HEK293 (cell line): ENCODE measurements around the gene GBF1.

Experiments
- CTCF ChIA-PET: fragments of 350-600 bp; formaldehyde crosslinking; extraction: SDS; loops from one replicate; lab custom pipeline; 2021; ENCODE audit warnings: antibody characterized with exemption; lab: Yijun Ruan, JAX
- POLR2A ChIA-PET: fragments of 300-600 bp; formaldehyde crosslinking; extraction: SDS; loops from one replicate; lab custom pipeline; 2020; ENCODE audit warnings: antibody characterized with exemption, inconsistent platforms; lab: Yijun Ruan, JAX
- H3K27ac ChIP-seq: fragments of 200-500 bp; sonication (Bioruptor generic); 2 replicates; pipeline ENCODE4 v1.5.1; 2014; ENCODE audit warnings: low read depth, low read length, control low read depth, inconsistent platforms; ENCODE audit errors: extremely low read depth
- H3K36me3 ChIP-seq, 2 experiments: fragments of 200-500 bp in 1 of 2; sonication (Bioruptor generic) in 1 of 2; 1 replicate in 1 of 2; 2 replicates in 1 of 2; pipeline ENCODE4 v1.5.1; 2014 to 2017; ENCODE audit warnings: inconsistent platforms in 2 of 2, low read length in 2 of 2; ENCODE audit not compliant: control insufficient read depth in 2 of 2, insufficient read depth in 1 of 2
- H3K4me1 ChIP-seq: fragments of 200-500 bp; sonication (Bioruptor generic); 2 replicates; pipeline ENCODE4 v1.5.1; 2014; ENCODE audit warnings: mild to moderate bottlenecking, low read length, inconsistent platforms; ENCODE audit not compliant: control insufficient read depth, insufficient read depth
- H3K4me3 ChIP-seq: 2 replicates; pipeline ENCODE4 v1.5.1; 2011; ENCODE audit warnings: low read depth, mild to moderate bottlenecking, control low read depth, low read length, moderate library complexity
- H3K9me3 ChIP-seq: fragments of 200-500 bp; sonication (Bioruptor generic); 2 replicates; pipeline ENCODE4 v1.5.1; 2014; ENCODE audit warnings: low read depth, low read length, inconsistent platforms; ENCODE audit not compliant: control insufficient read depth, insufficient read depth
- BCL11B ChIP-seq: fragments of 450-650 bp; formaldehyde crosslinking; IDR thresholded peaks from 2 replicates; pipeline ENCODE4 v1.5.1; 2016; ENCODE audit warnings: low read depth, missing biosample characterization, missing genetic modification characterization
- EGR2 ChIP-seq: fragments of 450-650 bp; formaldehyde crosslinking; IDR thresholded peaks from 2 replicates; pipeline ENCODE4 v1.5.1; 2016; ENCODE audit warnings: low read depth, missing biosample characterization, missing genetic modification characterization
- GFI1B ChIP-seq: fragments of 450-650 bp; formaldehyde crosslinking; IDR thresholded peaks from 2 replicates; pipeline ENCODE4 v1.5.1; 2016; ENCODE audit warnings: missing biosample characterization, missing genetic modification characterization
- ZFHX2 ChIP-seq: fragments of 450-650 bp; formaldehyde crosslinking; conservative IDR thresholded peaks from 2 replicates; pipeline ENCODE4 v1.5.1; 2016; ENCODE audit warnings: missing biosample characterization, missing genetic modification characterization
- ZFP41 ChIP-seq: fragments of 450-650 bp; formaldehyde crosslinking; IDR thresholded peaks from 2 replicates; pipeline ENCODE4 v1.5.1; 2016; ENCODE audit warnings: missing biosample characterization, missing genetic modification characterization, borderline replicate concordance
- ZNF114 ChIP-seq: fragments of 450-650 bp; formaldehyde crosslinking; IDR thresholded peaks from 2 replicates; pipeline ENCODE4 v1.5.0; 2017; ENCODE audit warnings: missing biosample characterization, missing genetic modification characterization
- ZNF274 ChIP-seq, 2 experiments: fragments of 200-500 bp in 1 of 2; fragments of 450-650 bp in 1 of 2; sonication (Bioruptor generic) in 1 of 2; formaldehyde crosslinking in 1 of 2; IDR thresholded peaks; 2 replicates each; pipeline versions ENCODE4 v1.5.1 to v1.6.1; 2014 to 2016; ENCODE audit warnings: borderline replicate concordance in 1 of 2, inconsistent platforms in 1 of 2, low read length in 1 of 2, missing biosample characterization in 1 of 2, missing genetic modification characterization in 1 of 2
- ZNF341 ChIP-seq: fragments of 450-650 bp; formaldehyde crosslinking; IDR thresholded peaks from 2 replicates; pipeline ENCODE4; 2016; ENCODE audit warnings: low read depth, missing biosample characterization, missing genetic modification characterization
- ZNF404 ChIP-seq: fragments of 450-650 bp; formaldehyde crosslinking; IDR thresholded peaks from 2 replicates; pipeline ENCODE4 v1.5.1; 2017; ENCODE audit warnings: missing biosample characterization, missing genetic modification characterization
- ZNF423 ChIP-seq: fragments of 450-650 bp; formaldehyde crosslinking; IDR thresholded peaks from 2 replicates; pipeline ENCODE4 v1.5.1; 2016; ENCODE audit warnings: missing biosample characterization, missing genetic modification characterization
- ZNF843 ChIP-seq: fragments of 450-650 bp; formaldehyde crosslinking; IDR thresholded peaks from 2 replicates; pipeline ENCODE4 v1.5.1; 2016; ENCODE audit warnings: missing biosample characterization, missing genetic modification characterization
- TF ChIP-seq, protein P1 (sequence below): fragments of 450-650 bp; formaldehyde crosslinking; IDR thresholded peaks from 2 replicates; pipeline ENCODE4 v1.5.1; 2017; ENCODE audit warnings: missing biosample characterization, missing genetic modification characterization
- TF ChIP-seq, protein P2 (sequence below): fragments of 450-650 bp; formaldehyde crosslinking; IDR thresholded peaks from 2 replicates; pipeline ENCODE4 v1.5.1; 2016; ENCODE audit warnings: missing biosample characterization, missing genetic modification characterization
- TF ChIP-seq, protein P3 (sequence below): fragments of 450-650 bp; formaldehyde crosslinking; IDR thresholded peaks from 2 replicates; pipeline ENCODE4 v1.5.1; 2016; ENCODE audit warnings: missing biosample characterization, missing genetic modification characterization

The GBF1 gene

DNA sequence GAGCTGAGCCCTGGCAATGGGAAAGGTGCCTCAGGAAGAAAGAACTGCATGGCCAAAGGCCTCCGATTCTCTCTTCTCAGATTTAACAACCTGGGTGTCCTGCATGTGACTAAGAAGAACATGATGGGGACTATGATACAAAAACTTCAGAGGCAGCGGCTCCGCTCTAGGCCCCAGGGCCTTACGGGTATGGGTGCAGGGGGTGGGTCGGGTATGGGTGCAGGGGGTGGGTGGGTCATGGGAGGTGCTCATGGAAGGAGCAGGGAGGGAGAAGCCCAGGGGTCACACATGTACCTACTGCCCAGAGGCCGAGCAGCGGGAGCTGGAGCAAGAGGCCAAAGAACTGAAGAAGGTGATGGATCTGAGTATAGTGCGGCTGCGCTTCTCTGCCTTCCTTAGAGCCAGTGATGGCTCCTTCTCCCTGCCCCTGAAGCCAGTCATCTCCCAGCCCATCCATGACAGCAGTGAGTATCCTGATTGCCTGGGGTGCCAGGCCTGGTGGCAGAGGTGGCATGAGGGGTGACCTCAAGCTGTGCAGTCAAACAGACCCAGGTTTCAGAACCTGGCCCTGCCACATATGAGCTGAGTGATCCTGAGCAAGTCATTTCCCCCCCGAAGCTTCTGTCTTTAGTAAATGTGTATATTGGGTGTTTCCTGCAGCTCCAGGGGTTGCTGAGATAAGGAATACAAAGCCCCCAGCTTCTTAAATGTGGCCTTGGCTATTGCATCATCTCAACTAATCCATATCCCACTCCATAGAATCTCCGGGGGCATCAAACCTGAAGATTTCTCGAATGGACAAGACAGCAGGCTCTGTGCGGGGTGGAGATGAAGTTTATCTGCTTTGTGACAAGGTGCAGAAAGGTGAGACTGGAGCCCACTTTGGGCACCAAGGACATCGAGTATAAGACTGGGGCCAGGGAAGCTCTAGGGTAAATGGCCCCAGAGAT, 152.2 kb downstream of the GBF1 start:
- Histone ChIP-seq H3K4me3 (no peak overlapping the region), H3K9me3 (no peaks in the 10 kb centered on the region), H3K4me1 (peaks cover 5% of the 10 kb centered on the region; the same call in 1 of the 2 replicates), H3K36me3 (peaks cover 0 to 24% of the 10 kb centered on the region in 2 experiments; a peak in 1 of 3 replicates), H3K27ac (no peak overlapping the region)
- no peak for TF ChIP-seq GFI1B
- no peak for TF ChIP-seq ZNF341 (tag by site-specific recombination)
- TF ChIP-seq, protein P1, sequence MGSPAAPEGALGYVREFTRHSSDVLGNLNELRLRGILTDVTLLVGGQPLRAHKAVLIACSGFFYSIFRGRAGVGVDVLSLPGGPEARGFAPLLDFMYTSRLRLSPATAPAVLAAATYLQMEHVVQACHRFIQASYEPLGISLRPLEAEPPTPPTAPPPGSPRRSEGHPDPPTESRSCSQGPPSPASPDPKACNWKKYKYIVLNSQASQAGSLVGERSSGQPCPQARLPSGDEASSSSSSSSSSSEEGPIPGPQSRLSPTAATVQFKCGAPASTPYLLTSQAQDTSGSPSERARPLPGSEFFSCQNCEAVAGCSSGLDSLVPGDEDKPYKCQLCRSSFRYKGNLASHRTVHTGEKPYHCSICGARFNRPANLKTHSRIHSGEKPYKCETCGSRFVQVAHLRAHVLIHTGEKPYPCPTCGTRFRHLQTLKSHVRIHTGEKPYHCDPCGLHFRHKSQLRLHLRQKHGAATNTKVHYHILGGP (tag by site-specific recombination), result no peak
- no peak for TF ChIP-seq ZNF423
- TF ChIP-seq ZNF404, result no peak
- no peak for TF ChIP-seq ZNF114 (tag by site-specific recombination)
- TF ChIP-seq, protein P2, sequence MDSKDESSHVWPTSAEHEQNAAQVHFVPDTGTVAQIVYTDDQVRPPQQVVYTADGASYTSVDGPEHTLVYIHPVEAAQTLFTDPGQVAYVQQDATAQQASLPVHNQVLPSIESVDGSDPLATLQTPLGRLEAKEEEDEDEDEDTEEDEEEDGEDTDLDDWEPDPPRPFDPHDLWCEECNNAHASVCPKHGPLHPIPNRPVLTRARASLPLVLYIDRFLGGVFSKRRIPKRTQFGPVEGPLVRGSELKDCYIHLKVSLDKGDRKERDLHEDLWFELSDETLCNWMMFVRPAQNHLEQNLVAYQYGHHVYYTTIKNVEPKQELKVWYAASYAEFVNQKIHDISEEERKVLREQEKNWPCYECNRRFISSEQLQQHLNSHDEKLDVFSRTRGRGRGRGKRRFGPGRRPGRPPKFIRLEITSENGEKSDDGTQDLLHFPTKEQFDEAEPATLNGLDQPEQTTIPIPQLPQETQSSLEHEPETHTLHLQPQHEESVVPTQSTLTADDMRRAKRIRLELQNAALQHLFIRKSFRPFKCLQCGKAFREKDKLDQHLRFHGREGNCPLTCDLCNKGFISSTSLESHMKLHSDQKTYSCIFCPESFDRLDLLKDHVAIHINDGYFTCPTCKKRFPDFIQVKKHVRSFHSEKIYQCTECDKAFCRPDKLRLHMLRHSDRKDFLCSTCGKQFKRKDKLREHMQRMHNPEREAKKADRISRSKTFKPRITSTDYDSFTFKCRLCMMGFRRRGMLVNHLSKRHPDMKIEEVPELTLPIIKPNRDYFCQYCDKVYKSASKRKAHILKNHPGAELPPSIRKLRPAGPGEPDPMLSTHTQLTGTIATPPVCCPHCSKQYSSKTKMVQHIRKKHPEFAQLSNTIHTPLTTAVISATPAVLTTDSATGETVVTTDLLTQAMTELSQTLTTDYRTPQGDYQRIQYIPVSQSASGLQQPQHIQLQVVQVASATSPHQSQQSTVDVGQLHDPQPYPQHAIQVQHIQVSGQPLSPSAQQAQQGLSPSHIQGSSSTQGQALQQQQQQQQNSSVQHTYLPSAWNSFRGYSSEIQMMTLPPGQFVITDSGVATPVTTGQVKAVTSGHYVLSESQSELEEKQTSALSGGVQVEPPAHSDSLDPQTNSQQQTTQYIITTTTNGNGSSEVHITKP (tag by site-specific recombination), result no peak
- TF ChIP-seq ZFP41 (tag by site-specific recombination), result no peak
- TF ChIP-seq ZNF274 (IDR thresholded peaks at IDR 0.05; ENCODE audit: low read length), result no peak
- TF ChIP-seq ZNF274 (tag by site-specific recombination; IDR thresholded peaks at IDR 0.05; ENCODE audit: borderline replicate concordance), result no peak
- TF ChIP-seq ZNF843 (tag by site-specific recombination), result no peak
- TF ChIP-seq BCL11B (tag by site-specific recombination), result no peak
- ChIA-PET POLR2A (interaction anchor here (0.6 kb wide), 2 partner anchors 47 to 167 kb away, joined by 3 to 4 read pairs; no protein-coding TSS in a partner anchor), CTCF (interaction anchor here (0.8 to 5.7 kb wide), 12 partner anchors 12 to 186 kb away, joined by 3 to 60 read pairs (median 4); partner anchors contain the start of gene FBXL15)

DNA sequence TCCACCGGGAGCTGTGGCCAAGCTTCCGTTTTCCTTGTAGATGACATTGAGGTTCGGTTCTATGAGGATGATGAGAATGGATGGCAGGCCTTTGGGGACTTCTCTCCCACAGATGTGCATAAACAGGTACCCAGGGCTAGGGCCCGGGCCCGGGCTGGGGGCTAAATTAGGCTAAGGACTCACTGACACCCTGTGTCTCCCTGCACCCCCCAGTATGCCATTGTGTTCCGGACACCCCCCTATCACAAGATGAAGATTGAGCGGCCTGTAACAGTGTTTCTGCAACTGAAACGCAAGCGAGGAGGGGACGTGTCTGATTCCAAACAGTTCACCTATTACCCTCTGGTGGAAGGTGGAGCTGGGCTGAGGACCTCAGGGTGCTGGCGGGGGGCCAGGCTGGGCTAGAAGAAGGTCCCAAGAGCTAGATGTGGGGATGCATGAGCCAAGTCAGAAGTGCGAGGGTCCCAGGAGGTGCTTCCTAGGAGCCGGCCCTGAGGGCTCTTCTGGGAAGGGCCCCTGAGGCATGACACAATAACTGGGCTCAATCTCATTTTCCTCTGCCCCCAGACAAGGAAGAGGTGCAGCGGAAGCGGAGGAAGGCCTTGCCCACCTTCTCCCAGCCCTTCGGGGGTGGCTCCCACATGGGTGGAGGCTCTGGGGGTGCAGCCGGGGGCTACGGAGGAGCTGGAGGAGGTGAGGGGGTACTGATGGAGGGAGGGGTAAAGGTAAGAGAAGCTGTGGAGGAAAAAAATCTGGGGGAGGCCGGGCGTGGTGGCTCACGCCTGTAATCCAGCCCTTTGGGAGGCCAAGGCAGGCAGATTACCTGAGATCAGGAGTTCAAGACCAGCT, 153.1 kb downstream of the GBF1 start:
- CTCF ChIA-PET, result interaction anchor here (0.8 to 5.7 kb wide), 19 partner anchors 8 to 228 kb away, joined by 3 to 60 read pairs (median 6); partner anchors contain the start of genes FBXL15 and GBF1
- TF ChIP-seq ZFHX2 (tag by site-specific recombination) (peak; percentile 73), EGR2 (peak; percentile 79)
- TF ChIP-seq, protein P3, sequence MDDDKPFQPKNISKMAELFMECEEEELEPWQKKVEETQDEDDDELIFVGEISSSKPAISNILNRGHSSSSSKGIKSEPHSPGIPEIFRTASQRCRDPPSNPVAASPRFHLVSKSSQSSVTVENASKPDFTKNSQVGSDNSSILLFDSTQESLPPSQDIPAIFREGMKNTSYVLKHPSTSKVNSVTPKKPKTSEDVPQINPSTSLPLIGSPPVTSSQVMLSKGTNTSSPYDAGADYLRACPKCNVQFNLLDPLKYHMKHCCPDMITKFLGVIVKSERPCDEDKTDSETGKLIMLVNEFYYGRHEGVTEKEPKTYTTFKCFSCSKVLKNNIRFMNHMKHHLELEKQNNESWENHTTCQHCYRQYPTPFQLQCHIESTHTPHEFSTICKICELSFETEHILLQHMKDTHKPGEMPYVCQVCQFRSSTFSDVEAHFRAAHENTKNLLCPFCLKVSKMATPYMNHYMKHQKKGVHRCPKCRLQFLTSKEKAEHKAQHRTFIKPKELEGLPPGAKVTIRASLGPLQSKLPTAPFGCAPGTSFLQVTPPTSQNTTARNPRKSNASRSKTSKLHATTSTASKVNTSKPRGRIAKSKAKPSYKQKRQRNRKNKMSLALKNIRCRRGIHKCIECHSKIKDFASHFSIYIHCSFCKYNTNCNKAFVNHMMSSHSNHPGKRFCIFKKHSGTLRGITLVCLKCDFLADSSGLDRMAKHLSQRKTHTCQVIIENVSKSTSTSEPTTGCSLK (tag by site-specific recombination), result no peak
- TF ChIP-seq, all 188 proteins: peak for 2
- POLR2A ChIA-PET, result interaction anchor here (0.6 to 1.1 kb wide), 4 partner anchors 12 to 456 kb away, joined by 4 to 5 read pairs (median 4); partner anchors contain the start of gene CUEDC2
- Histone ChIP-seq H3K36me3 (peaks cover 0 to 24% of the 10 kb centered on the region in 2 experiments; a peak in 1 of 3 replicates), H3K27ac (no peak overlapping the region), H3K4me1 (peaks cover 5% of the 10 kb centered on the region; the same call in 1 of the 2 replicates), H3K4me3 (no peak overlapping the region), H3K9me3 (no peaks in the 10 kb centered on the region)
